Neuron (in vitro differentiated cells): Measurements from ENCODE around the gene BGN.

Source experiments
- H2AFZ ChIP-seq: one replicate; pipeline ENCODE4 v1.6.1; 2013; ENCODE audit warnings: low read depth, mild to moderate bottlenecking, inconsistent platforms, low read length, moderate library complexity
- H3K27me3 ChIP-seq: one replicate; pipeline ENCODE4 v1.6.1; 2013; ENCODE audit warnings: low read length; ENCODE audit not compliant: insufficient read depth
- H3K36me3 ChIP-seq: one replicate; pipeline ENCODE4 v1.6.1; 2013; ENCODE audit warnings: low read length; ENCODE audit not compliant: insufficient read depth
- H3K4me1 ChIP-seq: one replicate; pipeline ENCODE4 v1.6.1; 2013; ENCODE audit warnings: low read length; ENCODE audit not compliant: insufficient read depth
- H3K4me3 ChIP-seq: 2 replicates; pipeline ENCODE4 v1.5.1; 2013; ENCODE audit warnings: mild to moderate bottlenecking, low read length, moderate library complexity
- H3K9me3 ChIP-seq: one replicate; pipeline ENCODE4 v1.6.1; 2013; ENCODE audit warnings: low read length

Gene BGN

DNA sequence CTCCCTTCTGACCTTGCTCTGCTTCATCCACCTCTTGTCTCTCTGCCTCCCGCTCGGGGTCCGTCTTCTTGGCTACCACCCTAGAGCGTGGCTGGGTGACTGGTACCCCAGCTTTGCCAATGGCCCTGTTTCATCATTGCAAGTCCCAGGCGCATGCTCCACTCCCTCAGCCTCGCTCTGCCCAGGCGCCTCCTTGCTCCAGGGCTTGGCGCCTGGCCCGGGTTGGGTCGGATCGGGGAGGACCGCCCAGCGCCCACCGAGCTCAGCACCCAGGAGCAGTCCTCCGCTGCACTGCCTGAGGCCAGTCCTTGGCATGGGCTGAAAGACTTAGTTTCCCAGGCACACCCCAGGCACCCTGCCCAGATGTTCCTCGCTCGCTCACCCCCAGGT is 577 bp downstream of the BGN start:
- no peak overlapping the region for H3K4me3 ChIP-seq
- H3K9me3 ChIP-seq: no peaks in the 10 kb centered on the region
- H2AFZ ChIP-seq: no peak overlapping the region
- no peaks in the 10 kb centered on the region for H3K36me3 ChIP-seq
- peaks cover 11% of the 10 kb centered on the region for H3K27me3 ChIP-seq
- H3K4me1 ChIP-seq: peaks cover 5% of the 10 kb centered on the region

DNA sequence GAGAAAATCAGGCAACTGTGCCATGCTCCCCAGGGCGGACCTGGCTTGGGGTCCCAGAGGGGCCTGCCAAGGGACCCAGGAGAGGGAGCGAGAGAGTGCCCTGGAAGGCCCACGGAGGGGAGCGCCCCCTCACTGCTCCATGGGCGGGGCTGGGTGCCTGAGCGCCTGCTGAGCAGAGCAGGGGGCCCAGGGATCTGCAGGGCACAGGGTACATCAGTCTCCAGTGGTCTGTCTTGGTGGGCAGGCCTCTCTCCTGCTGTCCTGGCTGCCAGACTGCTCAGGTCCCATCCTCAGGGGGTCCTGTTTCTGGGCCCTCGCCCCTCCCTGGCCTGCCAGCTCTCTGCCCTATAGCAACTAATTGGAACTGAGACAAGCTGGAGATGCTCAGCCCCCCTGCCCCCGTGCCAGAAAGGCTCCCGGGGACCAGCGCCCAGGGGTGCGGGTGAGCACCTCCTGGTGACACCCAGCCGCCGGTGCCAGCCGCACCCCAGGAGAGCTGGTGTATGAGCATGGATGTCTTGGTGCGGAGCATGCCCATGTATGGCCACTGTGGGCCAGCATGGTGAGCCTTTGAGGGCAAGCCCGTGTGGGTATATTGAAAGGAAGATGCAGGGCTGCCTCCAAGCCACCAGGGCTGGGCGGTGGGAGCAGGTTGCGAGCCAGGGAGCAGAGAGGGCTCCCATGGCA is 1.3 kb downstream of the BGN start:
- H2AFZ ChIP-seq: no peak overlapping the region
- no peaks in the 10 kb centered on the region for H3K9me3 ChIP-seq
- no peaks in the 10 kb centered on the region for H3K36me3 ChIP-seq
- no peak overlapping the region for H3K4me3 ChIP-seq
- H3K4me1 ChIP-seq: peaks cover 5% of the 10 kb centered on the region
- H3K27me3 ChIP-seq: peaks cover 11% of the 10 kb centered on the region

DNA sequence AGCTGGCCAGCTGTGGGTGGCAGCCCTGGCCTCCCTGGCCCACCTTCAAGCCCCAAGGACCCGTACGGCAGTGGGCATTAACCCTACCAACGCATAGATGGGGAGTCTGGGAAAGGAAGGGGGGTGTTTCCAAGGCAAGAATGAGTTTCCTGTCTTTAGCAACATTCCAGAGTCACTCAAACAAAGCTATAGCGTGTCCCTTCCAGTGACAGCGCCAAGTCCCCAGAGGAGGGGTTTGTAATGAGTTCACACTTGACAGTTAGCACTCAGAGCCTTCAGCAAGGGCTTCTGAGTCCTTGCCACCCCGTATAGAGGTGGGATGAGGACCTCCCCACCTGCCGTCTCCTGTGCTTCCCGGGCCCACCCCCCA is 1.8 kb downstream of the BGN start:
- Histone ChIP-seq H3K27me3 (peaks cover 11% of the 10 kb centered on the region), H3K4me3 (no peak overlapping the region), H3K4me1 (peaks cover 3% of the 10 kb centered on the region), H3K36me3 (no peaks in the 10 kb centered on the region), H3K9me3 (no peaks in the 10 kb centered on the region), H2AFZ (no peak overlapping the region)

DNA sequence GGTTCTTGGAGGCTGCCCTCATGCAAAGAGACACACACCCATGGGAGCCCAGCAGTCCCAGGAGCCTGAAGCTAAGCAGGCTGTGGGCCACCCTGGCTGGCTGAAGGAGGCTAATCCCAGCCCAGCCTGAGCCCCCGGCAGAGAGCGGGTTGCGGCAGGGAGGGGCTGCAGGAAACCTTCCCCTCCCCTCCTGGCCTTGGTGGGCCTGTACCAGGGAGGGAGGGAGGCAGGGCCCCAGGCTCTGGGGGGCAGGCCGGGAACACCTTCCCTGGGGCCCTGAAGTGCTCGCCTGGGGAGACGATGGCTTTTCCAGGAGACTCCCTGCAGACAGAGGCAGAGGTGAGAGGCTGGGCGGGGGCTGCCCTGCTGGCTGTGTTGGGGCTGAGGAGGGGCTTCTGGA is 3.7 kb downstream of the BGN start:
- Histone ChIP-seq H3K4me3 (no peak overlapping the region), H3K27me3 (peaks cover 5% of the 10 kb centered on the region), H3K9me3 (no peaks in the 10 kb centered on the region), H3K4me1 (no peaks in the 10 kb centered on the region), H2AFZ (no peak overlapping the region), H3K36me3 (no peaks in the 10 kb centered on the region)

DNA sequence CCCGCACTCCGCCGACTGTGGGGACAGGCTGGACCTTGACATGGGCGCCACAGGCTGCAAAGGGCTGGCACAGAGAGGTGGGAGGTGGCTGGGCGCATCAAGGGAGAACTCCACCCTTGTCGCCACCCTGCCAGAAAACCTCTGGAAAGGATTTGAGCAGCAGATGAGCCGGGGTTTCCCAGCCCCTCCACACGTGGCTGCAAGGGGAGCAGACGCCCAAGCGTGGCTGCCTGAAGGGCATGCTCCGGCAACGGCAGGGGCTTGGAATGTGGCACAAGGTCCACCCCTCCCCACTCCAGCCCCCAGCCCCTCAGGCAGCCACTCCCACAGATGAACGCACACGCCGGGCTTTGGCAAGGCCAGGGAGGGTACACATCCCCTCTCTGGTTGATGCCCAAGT is 4.6 kb downstream of the BGN start:
- H2AFZ ChIP-seq: no peak overlapping the region
- peaks cover 4% of the 10 kb centered on the region for H3K27me3 ChIP-seq
- H3K36me3 ChIP-seq: no peaks in the 10 kb centered on the region
- no peaks in the 10 kb centered on the region for H3K9me3 ChIP-seq
- H3K4me3 ChIP-seq: no peak overlapping the region
- H3K4me1 ChIP-seq: no peaks in the 10 kb centered on the region

DNA sequence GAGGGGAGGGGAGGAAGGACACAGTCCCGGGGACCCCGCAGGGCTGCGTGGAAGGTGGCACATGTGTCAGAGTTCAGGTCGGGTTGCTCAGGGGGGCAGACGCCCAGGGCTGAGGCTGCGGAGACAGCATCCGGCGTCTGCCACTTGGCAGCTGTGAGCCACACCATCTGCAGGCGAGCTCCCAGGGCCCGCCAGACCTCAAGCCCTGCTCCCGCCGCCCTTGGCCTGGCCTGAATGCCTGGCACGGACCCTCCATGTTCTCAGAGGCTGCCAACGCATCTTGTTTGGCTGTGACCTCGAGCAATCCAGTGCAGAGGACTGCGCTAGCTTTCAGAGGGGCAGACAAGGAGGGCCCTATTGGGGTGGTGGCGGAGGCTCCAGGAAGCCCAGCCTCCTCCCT is 5.1 kb downstream of the BGN start:
- H3K27me3 ChIP-seq: peaks cover 4% of the 10 kb centered on the region
- no peak overlapping the region for H2AFZ ChIP-seq
- H3K36me3 ChIP-seq: no peaks in the 10 kb centered on the region
- H3K4me3 ChIP-seq: no peak overlapping the region
- no peaks in the 10 kb centered on the region for H3K4me1 ChIP-seq
- no peaks in the 10 kb centered on the region for H3K9me3 ChIP-seq

DNA sequence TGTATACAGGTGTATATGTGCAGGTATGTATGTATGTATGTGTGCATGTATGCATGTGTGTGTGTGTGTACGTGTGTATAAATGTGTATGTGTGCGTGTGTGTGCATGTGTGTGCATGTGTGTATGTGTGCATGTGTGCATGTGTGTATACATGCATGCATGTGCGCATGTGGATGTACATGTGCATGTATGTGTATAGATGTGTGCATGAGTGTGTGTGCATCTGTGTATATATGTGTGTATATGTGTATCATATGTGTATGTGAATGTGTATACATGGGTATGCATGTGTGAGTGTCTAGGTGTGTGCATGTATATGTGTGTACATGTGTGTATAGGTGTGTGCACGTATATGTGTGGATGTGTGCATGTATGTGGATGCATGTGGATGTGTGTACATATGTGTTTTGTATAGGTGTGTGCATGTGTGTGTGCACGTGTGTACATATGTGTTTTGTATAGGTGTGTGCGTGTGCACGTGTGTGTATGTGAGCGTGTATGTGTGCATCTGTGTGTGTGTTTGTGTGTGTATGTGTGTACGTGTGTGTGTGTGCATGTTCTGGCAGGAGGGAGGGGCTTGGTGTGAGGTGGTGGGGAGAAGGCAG is 6.0 kb downstream of the BGN start:
- no peak overlapping the region for H3K4me3 ChIP-seq
- no peaks in the 10 kb centered on the region for H3K27me3 ChIP-seq
- H3K4me1 ChIP-seq: no peaks in the 10 kb centered on the region
- H3K9me3 ChIP-seq: no peaks in the 10 kb centered on the region
- H2AFZ ChIP-seq: no peak overlapping the region
- H3K36me3 ChIP-seq: no peaks in the 10 kb centered on the region

DNA sequence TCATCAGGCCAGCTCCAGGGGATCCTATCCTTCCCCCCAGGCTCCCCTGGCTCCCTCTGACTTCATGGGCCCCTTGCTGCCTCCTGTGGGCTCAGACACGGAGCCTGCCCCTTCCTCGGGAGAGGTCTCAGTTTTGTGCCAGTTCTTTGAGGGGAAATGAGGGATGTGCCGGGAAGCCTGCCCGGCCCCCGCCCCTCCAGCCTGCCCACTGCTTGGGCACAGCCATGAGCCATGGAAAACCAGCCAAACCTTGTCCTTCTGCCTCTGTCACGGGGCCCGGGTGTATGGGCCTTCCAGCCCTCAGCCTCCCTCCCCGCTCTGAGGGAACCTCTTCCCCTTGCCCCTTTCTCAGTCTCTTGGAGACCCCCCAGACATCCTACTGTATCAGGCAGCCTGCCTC is 6.8 kb downstream of the BGN start:
- no peak overlapping the region for H2AFZ ChIP-seq
- H3K27me3 ChIP-seq: peaks cover under 1% of the 10 kb centered on the region
- H3K9me3 ChIP-seq: no peaks in the 10 kb centered on the region
- H3K36me3 ChIP-seq: no peaks in the 10 kb centered on the region
- H3K4me1 ChIP-seq: no peaks in the 10 kb centered on the region
- H3K4me3 ChIP-seq: no peak overlapping the region

DNA sequence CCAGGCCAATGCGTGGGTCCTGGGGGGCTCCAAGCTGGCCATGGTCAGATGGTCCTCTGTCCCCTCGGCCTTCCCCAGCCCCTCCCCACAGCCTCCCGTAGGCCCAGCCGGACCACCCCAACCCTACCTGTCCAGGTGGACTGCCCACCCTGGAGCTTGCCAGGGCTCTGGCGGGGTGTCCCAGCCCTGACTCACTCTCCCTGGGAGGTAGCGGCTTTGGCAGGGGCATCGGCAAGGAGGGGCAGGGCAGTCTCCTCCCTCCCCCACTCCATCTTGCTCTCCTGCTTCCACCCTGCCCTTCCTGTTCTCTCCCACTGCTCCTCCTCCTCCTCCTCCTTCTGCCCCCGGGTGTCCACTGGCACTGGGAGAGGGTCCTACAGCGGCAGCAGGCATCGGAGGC is 7.4 kb downstream of the BGN start:
- no peaks in the 10 kb centered on the region for H3K9me3 ChIP-seq
- peaks cover 6% of the 10 kb centered on the region for H3K27me3 ChIP-seq
- H3K4me1 ChIP-seq: no peaks in the 10 kb centered on the region
- no peak overlapping the region for H3K4me3 ChIP-seq
- H2AFZ ChIP-seq: no peak overlapping the region
- no peaks in the 10 kb centered on the region for H3K36me3 ChIP-seq

DNA sequence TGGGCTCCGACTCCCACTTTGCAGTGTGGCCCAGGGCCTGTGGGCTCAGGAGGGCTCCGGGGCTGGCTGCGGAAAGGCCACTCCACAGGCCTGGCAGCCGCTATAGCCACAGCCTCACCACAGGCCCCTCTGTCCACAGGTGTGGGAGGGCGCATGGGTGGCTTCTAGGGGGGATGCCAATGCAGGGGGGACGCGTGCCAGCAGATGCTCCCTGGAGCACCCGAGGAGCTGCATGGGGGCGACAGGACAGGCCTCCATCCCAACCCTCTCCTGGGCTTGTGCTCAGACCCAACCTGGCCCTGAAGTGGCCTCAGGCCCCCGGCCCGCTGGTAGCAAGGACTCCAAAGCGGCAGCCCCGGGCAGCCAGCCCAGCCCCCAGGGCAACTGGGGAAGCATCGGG is 8.0 kb downstream of the BGN start:
- H3K4me1 ChIP-seq: no peaks in the 10 kb centered on the region
- no peaks in the 10 kb centered on the region for H3K9me3 ChIP-seq
- H2AFZ ChIP-seq: no peak overlapping the region
- H3K27me3 ChIP-seq: peaks cover 6% of the 10 kb centered on the region
- H3K36me3 ChIP-seq: no peaks in the 10 kb centered on the region
- no peak overlapping the region for H3K4me3 ChIP-seq

DNA sequence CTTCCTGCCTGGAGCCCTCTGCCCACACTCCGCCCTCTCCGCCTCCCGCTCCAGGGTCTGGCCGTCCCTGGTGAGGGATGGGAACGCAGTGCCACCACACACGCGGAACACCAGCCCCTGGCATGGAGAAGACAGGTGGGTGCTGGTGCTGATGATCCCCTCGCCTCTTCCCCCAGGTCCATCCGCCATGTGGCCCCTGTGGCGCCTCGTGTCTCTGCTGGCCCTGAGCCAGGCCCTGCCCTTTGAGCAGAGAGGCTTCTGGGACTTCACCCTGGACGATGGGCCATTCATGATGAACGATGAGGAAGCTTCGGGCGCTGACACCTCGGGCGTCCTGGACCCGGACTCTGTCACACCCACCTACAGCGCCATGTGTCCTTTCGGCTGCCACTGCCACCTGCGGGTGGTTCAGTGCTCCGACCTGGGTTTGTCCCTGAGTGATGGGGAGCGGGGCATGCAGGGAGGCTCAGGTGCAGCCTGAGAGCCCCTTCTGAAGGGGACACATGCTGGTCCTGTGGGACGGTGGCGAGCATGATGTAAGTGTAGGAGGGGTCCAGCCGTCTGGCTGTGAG is 9.8 kb downstream of the BGN start:
- Histone ChIP-seq H3K4me3 (no peak overlapping the region), H3K27me3 (peaks cover 6% of the 10 kb centered on the region), H3K36me3 (no peaks in the 10 kb centered on the region), H2AFZ (no peak overlapping the region), H3K9me3 (no peaks in the 10 kb centered on the region), H3K4me1 (no peaks in the 10 kb centered on the region)

DNA sequence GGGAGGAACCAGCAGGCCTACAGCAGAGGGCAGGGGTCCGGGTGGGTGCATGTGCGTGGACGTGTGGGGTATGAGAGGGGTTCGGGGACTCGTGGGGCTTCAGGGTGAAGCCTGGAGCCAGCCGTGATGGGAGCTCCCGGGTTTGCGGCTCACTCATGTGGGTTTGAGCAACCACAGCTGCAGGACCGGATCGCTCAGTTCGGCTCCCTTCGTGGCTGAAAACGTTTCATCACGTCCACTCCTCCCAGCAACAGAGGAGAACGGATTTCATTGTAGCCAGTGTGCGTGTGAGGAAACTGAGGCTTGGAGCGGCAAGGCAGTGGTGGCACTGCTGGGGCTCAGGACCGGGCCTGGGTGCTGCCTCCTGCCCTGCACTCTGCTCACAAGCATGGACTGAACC is 10.6 kb downstream of the BGN start:
- no peak overlapping the region for H2AFZ ChIP-seq
- H3K4me1 ChIP-seq: no peaks in the 10 kb centered on the region
- peaks cover 8% of the 10 kb centered on the region for H3K27me3 ChIP-seq
- H3K4me3 ChIP-seq: no peak overlapping the region
- no peaks in the 10 kb centered on the region for H3K9me3 ChIP-seq
- H3K36me3 ChIP-seq: no peaks in the 10 kb centered on the region

DNA sequence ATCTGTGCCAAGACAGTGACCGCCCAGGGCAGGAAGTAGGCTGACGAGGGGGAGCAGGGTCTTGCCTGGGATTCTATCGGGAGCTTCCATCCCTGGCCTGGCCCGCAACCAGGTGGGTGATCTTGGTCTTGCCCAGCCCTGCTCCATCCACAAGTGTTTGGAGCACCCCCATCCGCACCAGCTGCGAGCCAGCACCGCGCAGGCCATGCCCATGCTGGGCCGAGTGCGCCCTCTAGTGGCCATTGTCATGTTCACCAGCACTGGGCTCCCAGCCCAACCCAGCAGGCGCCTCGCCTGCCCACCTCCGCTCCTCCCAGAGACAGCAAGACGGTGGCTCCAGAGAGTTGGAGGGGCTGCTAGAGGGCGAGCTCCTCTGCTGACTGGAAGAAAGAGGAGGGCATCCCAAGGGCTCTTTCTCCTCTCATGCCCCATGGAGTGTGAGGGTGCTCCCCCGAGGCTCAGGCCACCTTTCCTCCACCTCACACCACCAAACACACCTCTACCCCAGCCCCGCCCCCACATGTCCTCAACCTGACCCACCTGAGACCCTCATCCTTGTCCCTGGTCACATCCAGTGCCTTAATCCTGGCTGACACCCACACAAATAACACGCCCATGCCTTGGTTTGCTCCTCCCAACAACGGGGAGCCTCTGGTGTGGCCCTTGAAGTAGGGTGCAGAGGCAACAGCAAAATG is 12.9 kb downstream of the BGN start:
- no peaks in the 10 kb centered on the region for H3K36me3 ChIP-seq
- no peaks in the 10 kb centered on the region for H3K9me3 ChIP-seq
- peaks cover 16% of the 10 kb centered on the region for H3K27me3 ChIP-seq
- H2AFZ ChIP-seq: no peak overlapping the region
- H3K4me1 ChIP-seq: no peaks in the 10 kb centered on the region
- H3K4me3 ChIP-seq: no peak overlapping the region
